ENCODE measurements around the gene MACROD2. TPM values are rescaled to one million over a fixed set of nuclear protein-coding genes. Genes with fewer than 3 reads are reported as not detected.

Gene MACROD2
- total and polyA plus RNA-seq, 2 experiments from 2014 or later = 2.8 to 4.3 TPM

GRCh38 chr20:14910126-14910525 is 914.8 kb downstream of the MACROD2 start:
- no peak overlapping the region for H2AFZ ChIP-seq
- H3K27ac ChIP-seq (ENCODE audit: low read depth) = no peak overlapping the region
- no peaks in the 10 kb centered on the region for H4K20me1 ChIP-seq (replicated peaks; ENCODE audit: insufficient read depth)
- no peak for ATAC-seq
- H3K27me3 ChIP-seq (ENCODE audit: insufficient read depth) = no peaks in the 10 kb centered on the region
- no peak for DNase-seq (ENCODE audit: low spot score)
- H3K4me2 ChIP-seq = no peak overlapping the region
- H3K9me3 Mint-ChIP-seq = no peaks in the 10 kb centered on the region
- TF ChIP-seq ZNF331 (CRISPR knock-in tag; IDR thresholded peaks at IDR 0.05; ENCODE audit: low read depth) (no peak), EZH2 (IDR thresholded peaks at IDR 0.05; ENCODE audit: low read depth, unreplicated experiment) (no peak), NANOG (IDR thresholded peaks at IDR 0.05; ENCODE audit: borderline replicate concordance) (no peak), EZH2phosphoT487 (IDR thresholded peaks at IDR 0.05; ENCODE audit: unreplicated experiment) (no peak), ZNF114 (CRISPR knock-in tag; IDR thresholded peaks at IDR 0.05) (no peak), JUNB (IDR thresholded peaks at IDR 0.05; ENCODE audit: unreplicated experiment) (no peak), REST (IDR thresholded peaks at IDR 0.05; ENCODE audit: unreplicated experiment) (no peak), POLR2AphosphoS5 (IDR thresholded peaks at IDR 0.05; ENCODE audit: low read depth) (no peak), STAT1 (IDR thresholded peaks at IDR 0.05; ENCODE audit: unreplicated experiment) (no peak), ZNF462 (CRISPR knock-in tag; IDR thresholded peaks at IDR 0.05) (no peak), CREB1 (CRISPR knock-in tag; IDR thresholded peaks at IDR 0.05; ENCODE audit: low read depth) (no peak)
- TF ChIP-seq, protein P1, sequence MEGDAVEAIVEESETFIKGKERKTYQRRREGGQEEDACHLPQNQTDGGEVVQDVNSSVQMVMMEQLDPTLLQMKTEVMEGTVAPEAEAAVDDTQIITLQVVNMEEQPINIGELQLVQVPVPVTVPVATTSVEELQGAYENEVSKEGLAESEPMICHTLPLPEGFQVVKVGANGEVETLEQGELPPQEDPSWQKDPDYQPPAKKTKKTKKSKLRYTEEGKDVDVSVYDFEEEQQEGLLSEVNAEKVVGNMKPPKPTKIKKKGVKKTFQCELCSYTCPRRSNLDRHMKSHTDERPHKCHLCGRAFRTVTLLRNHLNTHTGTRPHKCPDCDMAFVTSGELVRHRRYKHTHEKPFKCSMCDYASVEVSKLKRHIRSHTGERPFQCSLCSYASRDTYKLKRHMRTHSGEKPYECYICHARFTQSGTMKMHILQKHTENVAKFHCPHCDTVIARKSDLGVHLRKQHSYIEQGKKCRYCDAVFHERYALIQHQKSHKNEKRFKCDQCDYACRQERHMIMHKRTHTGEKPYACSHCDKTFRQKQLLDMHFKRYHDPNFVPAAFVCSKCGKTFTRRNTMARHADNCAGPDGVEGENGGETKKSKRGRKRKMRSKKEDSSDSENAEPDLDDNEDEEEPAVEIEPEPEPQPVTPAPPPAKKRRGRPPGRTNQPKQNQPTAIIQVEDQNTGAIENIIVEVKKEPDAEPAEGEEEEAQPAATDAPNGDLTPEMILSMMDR (conservative IDR thresholded peaks at IDR 0.05; ENCODE audit: low read depth in 2 of 2) = no peak
- TF ChIP-seq, protein P2, sequence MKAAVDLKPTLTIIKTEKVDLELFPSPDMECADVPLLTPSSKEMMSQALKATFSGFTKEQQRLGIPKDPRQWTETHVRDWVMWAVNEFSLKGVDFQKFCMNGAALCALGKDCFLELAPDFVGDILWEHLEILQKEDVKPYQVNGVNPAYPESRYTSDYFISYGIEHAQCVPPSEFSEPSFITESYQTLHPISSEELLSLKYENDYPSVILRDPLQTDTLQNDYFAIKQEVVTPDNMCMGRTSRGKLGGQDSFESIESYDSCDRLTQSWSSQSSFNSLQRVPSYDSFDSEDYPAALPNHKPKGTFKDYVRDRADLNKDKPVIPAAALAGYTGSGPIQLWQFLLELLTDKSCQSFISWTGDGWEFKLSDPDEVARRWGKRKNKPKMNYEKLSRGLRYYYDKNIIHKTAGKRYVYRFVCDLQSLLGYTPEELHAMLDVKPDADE (IDR thresholded peaks at IDR 0.05) = no peak
- no peaks in the 10 kb centered on the region for H3F3A ChIP-seq (replicated peaks; ENCODE audit: low read depth)
- no peaks in the 10 kb centered on the region for H3K36me3 Mint-ChIP-seq (ENCODE audit: low read depth)
- H3K9me2 ChIP-seq (ENCODE audit: insufficient read depth) = no peaks in the 10 kb centered on the region; the same call in 1 of the 2 replicates
- no peak overlapping the region for H3K4me3 ChIP-seq
- H3K36me3 ChIP-seq (ENCODE audit: insufficient read depth) = no peaks in the 10 kb centered on the region
- no peaks in the 10 kb centered on the region for H3K27me3 Mint-ChIP-seq (ENCODE audit: insufficient read depth, low read depth, poor library complexity)
- H3K4me1 ChIP-seq (ENCODE audit: insufficient read depth) = 0 out of 2 replicates have a peak, but pooled peaks cover 7% of the 10 kb centered on the region
- peaks cover 13% of the 10 kb centered on the region for H3K4me1 Mint-ChIP-seq
- no peaks in the 10 kb centered on the region for H3K79me2 ChIP-seq (replicated peaks; ENCODE audit: insufficient read depth)
- H3K4me3 Mint-ChIP-seq = no peak overlapping the region
- no peak overlapping the region for H3K27ac Mint-ChIP-seq

Data from GM23338 (cell line).